MM.1S (cell line): ENCODE data around the gene CPB2.

Experiments
- DNase-seq: peaks from one replicate; pipeline ENCODE4 v3.0.0-alpha.2; 2015
- H2AFZ ChIP-seq: fragments of 300-600 bp; sonication (generic); 2 replicates; pipeline ENCODE4 v1.6.0; 2016; ENCODE audit warnings: antibody characterized with exemption, low read length
- H3F3A ChIP-seq: fragments of 300-600 bp; sonication (generic); 2 replicates; pipeline ENCODE4 v1.6.1; 2016; ENCODE audit warnings: mild to moderate bottlenecking, antibody characterized with exemption, low read length, moderate library complexity, mixed read lengths; ENCODE audit not compliant: insufficient read depth
- H3K27ac ChIP-seq: fragments of 300-600 bp; sonication (generic); 2 replicates; pipeline ENCODE4 v1.5.1; 2016; ENCODE audit warnings: mild to moderate bottlenecking, low read length
- H3K27me3 ChIP-seq: fragments of 300-600 bp; sonication (generic); replicated peaks from 2 replicates; pipeline ENCODE4 v1.6.0; 2016; ENCODE audit warnings: low read length; ENCODE audit not compliant: insufficient read depth
- H3K36me3 ChIP-seq: fragments of 300-600 bp; sonication (generic); replicated peaks from 2 replicates; pipeline ENCODE4 v1.6.1; 2016; ENCODE audit warnings: mild to moderate bottlenecking, low read length, mixed read lengths; ENCODE audit not compliant: insufficient read depth
- H3K4me1 ChIP-seq: fragments of 300-600 bp; sonication (generic); 2 replicates; pipeline ENCODE4 v1.6.1; 2016; ENCODE audit warnings: low read length, mixed read lengths
- H3K4me2 ChIP-seq: fragments of 300-600 bp; sonication (generic); 2 replicates; pipeline ENCODE4 v1.6.0; 2016; ENCODE audit warnings: low read depth, low read length
- H3K4me3 ChIP-seq: fragments of 300-600 bp; sonication (generic); 2 replicates; pipeline ENCODE4 v1.5.1; 2016; ENCODE audit warnings: low read length, mixed read lengths
- H3K79me2 ChIP-seq: fragments of 300-600 bp; sonication (generic); 2 replicates; pipeline ENCODE4 v1.6.1; 2016; ENCODE audit warnings: mixed run types, low read length, mixed read lengths
- H3K9ac ChIP-seq: fragments of 300-600 bp; sonication (generic); 2 replicates; pipeline ENCODE4 v1.6.1; 2016; ENCODE audit warnings: low read length, mixed read lengths
- H3K9me2 ChIP-seq: fragments of 300-600 bp; sonication (generic); replicated peaks from 2 replicates; pipeline ENCODE4 v1.6.1; 2016; ENCODE audit warnings: mild to moderate bottlenecking, low read length, mixed read lengths; ENCODE audit not compliant: insufficient read depth
- H3K9me3 ChIP-seq: fragments of 300-600 bp; sonication (generic); replicated peaks from 2 replicates; pipeline ENCODE4 v1.6.1; 2016; ENCODE audit warnings: mild to moderate bottlenecking, low read length, mixed read lengths; ENCODE audit not compliant: insufficient read depth
- H4K20me1 ChIP-seq: fragments of 300-600 bp; sonication (generic); 2 replicates; pipeline ENCODE4 v1.6.1; 2016; ENCODE audit warnings: mild to moderate bottlenecking, low read length, moderate library complexity, mixed read lengths; ENCODE audit not compliant: insufficient read depth
- EZH2 ChIP-seq: fragments of 300-600 bp; sonication (generic); optimal IDR thresholded peaks from 2 replicates; pipeline ENCODE3; 2017; ENCODE audit warnings: low read depth, mild to moderate bottlenecking, antibody characterized with exemption, low read length, mixed read lengths
- EZH2phosphoT487 ChIP-seq: fragments of 300-600 bp; sonication (generic); IDR thresholded peaks from 2 replicates; pipeline ENCODE4 v1.6.1; 2018; ENCODE audit warnings: antibody characterized with exemption, low read length
- TF ChIP-seq, protein P1 (sequence below): fragments of 300-600 bp; sonication (generic); IDR thresholded peaks from 2 replicates; pipeline ENCODE4 v1.5.1; 2016; ENCODE audit warnings: antibody characterized with exemption, low read length, mixed read lengths

Gene CPB2

DNA sequence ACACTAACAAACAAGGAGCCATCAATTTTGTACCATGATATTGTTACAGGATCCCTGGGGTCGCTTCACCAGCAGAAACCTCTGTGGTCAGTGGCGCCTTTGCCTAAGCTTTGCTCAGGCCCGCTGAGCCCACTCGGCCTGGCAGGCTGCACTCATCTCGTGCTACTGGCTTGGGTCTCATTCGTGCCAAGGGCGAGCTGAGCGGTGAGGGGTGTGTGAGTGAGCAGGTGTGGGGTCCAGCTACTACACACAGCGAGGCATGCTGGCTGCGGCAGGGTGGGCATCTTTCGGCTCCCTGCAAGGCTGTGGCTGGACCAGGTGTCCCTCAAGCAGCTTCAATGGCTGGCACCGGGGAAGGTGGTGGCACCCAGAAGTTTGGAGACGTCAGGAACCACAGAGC lies 19.1 kb downstream of the CPB2 start:
- H3K27me3 ChIP-seq: no peaks in the 10 kb centered on the region
- no peaks in the 10 kb centered on the region for H3F3A ChIP-seq
- H3K27ac ChIP-seq: no peak overlapping the region
- H3K79me2 ChIP-seq: no peaks in the 10 kb centered on the region
- no peak for DNase-seq
- H4K20me1 ChIP-seq: no peaks in the 10 kb centered on the region
- no peak overlapping the region for H3K9ac ChIP-seq
- H3K9me2 ChIP-seq: no peaks in the 10 kb centered on the region
- no peak overlapping the region for H3K4me2 ChIP-seq
- H2AFZ ChIP-seq: no peak overlapping the region
- TF ChIP-seq, protein P1, sequence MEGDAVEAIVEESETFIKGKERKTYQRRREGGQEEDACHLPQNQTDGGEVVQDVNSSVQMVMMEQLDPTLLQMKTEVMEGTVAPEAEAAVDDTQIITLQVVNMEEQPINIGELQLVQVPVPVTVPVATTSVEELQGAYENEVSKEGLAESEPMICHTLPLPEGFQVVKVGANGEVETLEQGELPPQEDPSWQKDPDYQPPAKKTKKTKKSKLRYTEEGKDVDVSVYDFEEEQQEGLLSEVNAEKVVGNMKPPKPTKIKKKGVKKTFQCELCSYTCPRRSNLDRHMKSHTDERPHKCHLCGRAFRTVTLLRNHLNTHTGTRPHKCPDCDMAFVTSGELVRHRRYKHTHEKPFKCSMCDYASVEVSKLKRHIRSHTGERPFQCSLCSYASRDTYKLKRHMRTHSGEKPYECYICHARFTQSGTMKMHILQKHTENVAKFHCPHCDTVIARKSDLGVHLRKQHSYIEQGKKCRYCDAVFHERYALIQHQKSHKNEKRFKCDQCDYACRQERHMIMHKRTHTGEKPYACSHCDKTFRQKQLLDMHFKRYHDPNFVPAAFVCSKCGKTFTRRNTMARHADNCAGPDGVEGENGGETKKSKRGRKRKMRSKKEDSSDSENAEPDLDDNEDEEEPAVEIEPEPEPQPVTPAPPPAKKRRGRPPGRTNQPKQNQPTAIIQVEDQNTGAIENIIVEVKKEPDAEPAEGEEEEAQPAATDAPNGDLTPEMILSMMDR: no peak
- TF ChIP-seq EZH2phosphoT487 (no peak), EZH2 (no peak)
- no peak overlapping the region for H3K4me3 ChIP-seq
- no peaks in the 10 kb centered on the region for H3K9me3 ChIP-seq
- no peaks in the 10 kb centered on the region for H3K36me3 ChIP-seq
- no peaks in the 10 kb centered on the region for H3K4me1 ChIP-seq

DNA sequence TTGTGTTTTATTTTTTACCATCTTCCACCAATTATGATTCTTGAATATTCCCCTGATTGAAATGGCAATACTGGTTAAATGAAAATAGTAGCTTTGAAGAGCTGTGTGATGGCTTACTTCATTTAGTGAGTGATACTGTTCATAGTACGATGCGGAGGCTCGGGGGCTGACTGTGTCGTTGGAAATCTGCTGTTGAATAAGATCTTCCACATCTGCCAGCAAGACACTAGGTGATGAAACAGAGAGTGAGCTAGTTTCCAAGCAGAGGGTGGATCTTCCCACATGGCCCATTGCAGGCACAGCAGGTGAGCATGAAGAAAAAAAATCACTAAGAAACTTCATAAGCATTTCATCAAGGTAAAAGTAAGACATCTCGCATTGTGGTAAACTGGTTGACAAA lies 22.5 kb downstream of the CPB2 start:
- no peaks in the 10 kb centered on the region for H3K27me3 ChIP-seq
- no peak overlapping the region for H3K27ac ChIP-seq
- H3K4me1 ChIP-seq: no peaks in the 10 kb centered on the region
- no peak overlapping the region for H3K4me3 ChIP-seq
- H3K4me2 ChIP-seq: no peak overlapping the region
- no peaks in the 10 kb centered on the region for H3K79me2 ChIP-seq
- no peaks in the 10 kb centered on the region for H3K36me3 ChIP-seq
- no peak overlapping the region for H3K9ac ChIP-seq
- no peak for DNase-seq
- H3F3A ChIP-seq: no peaks in the 10 kb centered on the region
- TF ChIP-seq, protein P1: no peak
- no peak for TF ChIP-seq EZH2
- TF ChIP-seq EZH2phosphoT487: no peak
- no peaks in the 10 kb centered on the region for H3K9me2 ChIP-seq
- H2AFZ ChIP-seq: no peak overlapping the region
- H4K20me1 ChIP-seq: no peaks in the 10 kb centered on the region
- no peaks in the 10 kb centered on the region for H3K9me3 ChIP-seq

DNA sequence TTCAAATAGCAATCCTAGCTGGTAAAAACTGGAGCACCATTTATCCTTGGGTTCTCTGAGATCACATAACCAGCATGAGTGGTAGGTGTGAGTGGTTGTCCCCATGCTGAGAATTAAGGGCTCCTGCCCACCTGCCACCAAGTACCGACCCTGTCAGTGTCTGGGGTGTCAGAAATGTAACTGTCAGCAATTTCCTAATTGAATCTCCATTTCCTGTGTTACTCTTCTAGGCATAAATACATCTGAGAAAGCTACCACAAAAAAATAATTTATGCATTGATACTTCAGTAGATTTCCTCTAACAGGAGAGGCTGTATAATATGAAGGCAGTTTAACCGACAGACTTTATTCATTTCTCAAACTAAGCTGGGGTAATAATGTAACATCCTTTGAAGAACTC lies 25.1 kb downstream of the CPB2 start:
- Histone ChIP-seq H3K27me3 (no peaks in the 10 kb centered on the region), H4K20me1 (no peaks in the 10 kb centered on the region), H3K79me2 (no peaks in the 10 kb centered on the region), H3K9me2 (no peaks in the 10 kb centered on the region), H3F3A (no peaks in the 10 kb centered on the region), H2AFZ (no peak overlapping the region), H3K4me1 (no peaks in the 10 kb centered on the region), H3K9me3 (no peaks in the 10 kb centered on the region), H3K9ac (no peak overlapping the region), H3K36me3 (no peaks in the 10 kb centered on the region), H3K4me3 (no peak overlapping the region), H3K4me2 (no peak overlapping the region), H3K27ac (no peak overlapping the region)
- no peak for DNase-seq
- no peak for TF ChIP-seq EZH2
- TF ChIP-seq EZH2phosphoT487: no peak
- TF ChIP-seq, protein P1: no peak
